ENCODE results near the gene KCNA3.

KCNA3 gene

DNA sequence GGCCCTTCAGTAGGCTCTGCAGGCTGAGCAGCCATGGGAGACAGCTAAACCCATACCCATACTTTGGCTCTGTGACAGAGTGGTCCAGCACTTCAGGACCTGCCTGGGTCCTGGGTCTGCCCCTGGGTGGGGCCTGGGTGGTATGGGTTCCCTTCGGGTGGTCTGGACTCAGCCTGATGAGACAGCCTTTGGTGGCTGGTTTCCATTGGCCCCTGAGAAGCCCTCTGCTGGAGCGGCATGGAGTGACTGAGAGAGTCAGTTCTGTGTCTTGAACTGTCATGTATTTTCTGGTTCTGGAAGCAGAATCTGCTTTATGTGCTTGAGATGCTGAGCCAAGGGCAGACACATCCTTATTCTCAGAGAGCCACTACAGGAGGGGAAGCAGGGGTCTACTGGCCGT is 37.3 kb downstream of the KCNA3 start:
- DNase-seq = no peak

- peak; percentile 25 for DNase-seq
Measured at GRCh38 chr1:110636149-110636935, 38.4 kb downstream of the KCNA3 start.

DNA sequence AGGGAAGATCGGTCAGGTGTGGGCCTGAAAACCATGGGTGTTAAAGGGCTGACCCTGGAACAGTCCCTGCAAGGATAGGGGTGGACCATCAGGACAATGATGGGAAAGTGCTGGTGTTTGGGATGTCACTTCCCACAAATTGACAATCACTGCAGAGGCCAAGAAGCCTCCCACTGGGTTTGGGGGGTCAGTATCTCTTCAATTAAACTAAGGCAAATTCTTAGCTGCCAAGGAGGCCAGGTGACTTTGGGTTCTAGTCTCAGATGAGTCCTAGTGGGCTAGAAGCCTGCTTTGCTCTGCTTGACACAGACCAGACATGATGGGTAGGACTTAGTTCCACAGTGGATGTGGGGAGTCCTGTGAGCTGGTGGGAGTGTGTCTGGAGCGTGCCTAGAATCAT is 39.3 kb downstream of the KCNA3 start:
- no peak for DNase-seq

DNA sequence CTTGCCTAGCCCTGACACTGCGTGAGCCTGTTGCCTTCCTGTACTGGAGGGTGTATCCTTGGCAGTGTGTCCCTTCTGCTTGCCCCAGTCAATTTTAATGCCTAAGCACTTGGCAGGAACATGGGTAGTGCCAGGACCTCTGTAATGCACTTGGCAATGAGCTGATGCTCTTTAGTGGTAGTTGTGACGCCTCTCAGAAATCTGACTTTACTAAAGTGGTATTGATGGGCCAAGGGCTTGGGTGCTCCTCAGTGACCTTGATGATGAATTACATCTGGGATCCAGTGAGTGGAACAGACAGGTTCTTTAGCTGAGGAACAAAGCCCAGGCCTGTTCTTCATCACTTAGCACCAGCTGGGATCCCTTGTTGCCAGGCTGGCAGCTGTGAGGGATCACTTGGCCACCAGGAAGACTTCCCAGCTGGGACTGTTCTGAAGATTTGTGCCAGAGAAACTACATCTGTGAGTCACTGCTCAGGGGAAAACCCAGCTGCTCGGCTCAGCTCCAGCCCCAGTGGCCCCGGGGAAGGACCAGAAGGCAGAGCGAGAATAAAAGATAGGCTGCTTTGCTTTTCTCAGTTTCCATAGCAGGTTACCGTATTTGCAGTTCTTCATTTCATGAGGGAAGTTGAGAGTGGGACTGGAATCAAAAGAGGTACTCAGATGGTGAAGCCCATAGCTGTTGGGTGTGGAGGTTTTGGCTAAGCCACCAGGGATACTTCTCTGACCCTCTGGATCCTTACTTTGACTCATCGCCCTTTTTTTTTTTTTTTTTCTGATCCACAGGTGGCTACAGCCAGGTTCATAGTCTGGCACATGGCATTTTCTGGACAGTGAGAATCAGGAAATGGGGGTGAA is 40.1 kb downstream of the KCNA3 start:
- peak; percentile 51 for DNase-seq

GRCh38 chr1:110634086-110634454 is 40.7 kb downstream of the KCNA3 start:
- no peak for DNase-seq

DNA sequence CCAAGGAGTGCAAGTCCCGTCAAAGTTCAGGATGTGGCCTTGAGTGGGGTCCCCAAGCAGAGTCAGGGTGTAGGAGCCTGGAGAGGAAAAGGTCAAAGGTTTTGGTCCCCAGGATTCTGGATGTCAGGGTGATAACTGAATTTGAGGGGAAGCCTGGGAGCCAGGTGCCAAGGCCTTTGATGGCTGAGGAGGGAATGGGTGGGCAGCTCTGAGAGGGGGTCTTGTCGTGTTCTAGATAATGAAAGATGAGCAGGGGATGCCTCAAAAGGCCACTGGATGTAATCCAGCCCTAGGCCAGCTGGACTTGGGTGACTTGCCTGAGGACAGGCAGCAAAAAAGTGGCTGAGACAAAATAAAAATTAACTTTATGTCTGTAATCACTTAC is 41.1 kb downstream of the KCNA3 start:
- no peak for DNase-seq

DNA sequence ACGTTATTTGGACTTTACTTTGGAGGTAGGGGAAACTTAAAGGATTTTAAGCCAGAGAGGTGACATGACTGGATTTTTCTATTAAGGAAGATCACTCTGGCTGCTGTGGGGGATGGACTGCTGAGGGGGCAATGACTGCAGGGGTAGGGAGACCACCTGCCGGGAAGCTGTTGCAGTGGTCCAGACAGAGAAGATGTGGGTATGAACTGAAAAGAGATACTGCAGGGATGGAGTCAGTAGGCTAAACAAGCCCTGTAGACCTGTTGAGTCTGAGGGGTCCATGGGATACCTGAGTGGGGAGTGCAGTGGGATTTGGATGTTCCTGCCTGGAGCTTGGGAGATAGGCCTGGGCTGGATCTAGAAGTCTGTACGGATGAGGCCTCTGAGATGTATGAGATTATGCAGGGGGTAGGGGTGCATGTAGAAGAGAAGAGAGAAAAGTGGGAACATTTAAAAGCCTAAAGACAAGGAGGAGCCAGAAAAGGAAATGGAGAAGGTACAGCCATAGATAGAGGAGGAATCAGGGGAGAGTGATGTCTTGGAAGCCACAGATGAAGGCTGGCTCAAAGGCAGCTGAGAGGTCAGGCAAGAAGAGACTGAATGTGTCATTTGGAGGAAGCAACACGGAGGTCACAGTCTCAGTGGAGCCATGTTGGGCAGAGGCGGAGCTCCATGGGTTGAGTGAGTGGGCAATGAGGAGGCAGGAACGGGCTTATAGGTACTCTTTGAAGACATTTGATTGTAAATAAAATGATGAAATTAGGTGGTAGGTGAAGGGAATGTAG is 42.7 kb downstream of the KCNA3 start:
- no peak for DNase-seq

GRCh38 chr1:110630839-110631663 is 43.7 kb downstream of the KCNA3 start:
- DNase-seq = peak; percentile 84

- no peak for DNase-seq
Measured at GRCh38 chr1:110628323-110629105, 46.2 kb downstream of the KCNA3 start.

DNA sequence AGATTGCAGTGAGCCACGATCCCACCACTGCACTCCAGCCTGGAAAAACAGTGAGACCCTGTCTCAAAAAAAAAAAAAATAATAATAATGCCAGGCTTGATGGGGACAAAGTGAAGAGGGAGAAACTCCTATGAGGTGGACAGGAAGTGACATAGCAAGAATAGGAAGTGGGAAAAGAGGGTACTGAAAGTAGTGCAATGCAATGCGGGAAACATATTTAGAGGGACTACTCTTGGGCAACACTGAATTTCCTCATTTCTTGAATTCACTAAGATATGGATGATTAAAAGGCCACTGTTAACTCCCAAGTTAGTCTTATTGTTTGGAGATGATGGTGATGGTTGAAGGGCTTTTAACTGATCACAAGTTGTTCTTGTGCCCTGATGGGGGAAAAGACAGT is 47.0 kb downstream of the KCNA3 start:
- no peak for DNase-seq

- no peak for DNase-seq
Measured at GRCh38 chr1:110626889-110627288, 47.9 kb downstream of the KCNA3 start.
